IPS-11a (cell line): ENCODE results near the gene UPK2.
A peak's percentile ranks its signal among the peaks of the same experiment; 100 is the strongest.

ENCODE experiments used
- H3K4me3 ChIP-seq: one replicate; pipeline ENCODE4 v1.5.1; 2013; ENCODE audit warnings: low read depth, low read length, control low read depth

The UPK2 gene

GRCh38 chr11:118956094-118956846 is at the start of gene UPK2:
Gene UPK2, plus strand, starts transcription at chr11:118956298. Its CDS starts 53 bp downstream, at chr11:118956351.
- no peak within 1 kb of the TSS for H3K4me3 ChIP-seq

GRCh38 chr11:118907051-118908042 is 48.8 kb upstream of the UPK2 start:
- H3K4me3 ChIP-seq, result no peak overlapping the region

GRCh38 chr11:118908264-118908663 is 47.8 kb upstream of the UPK2 start:
- H3K4me3 ChIP-seq, result no peak overlapping the region

GRCh38 chr11:118908901-118909618 is 47.0 kb upstream of the UPK2 start:
- peak overlapping the region; percentile 63 for H3K4me3 ChIP-seq

GRCh38 chr11:118909619-118910308 is 46.3 kb upstream of the UPK2 start:
- peak overlapping the region; percentile 63 for H3K4me3 ChIP-seq

- peak overlapping the region; percentile 63 for H3K4me3 ChIP-seq
These were observed 45.6 kb upstream of the UPK2 start for GRCh38 chr11:118910309-118911112.

- H3K4me3 ChIP-seq, result peak overlapping the region; percentile 58
These were observed 44.8 kb upstream of the UPK2 start for GRCh38 chr11:118911113-118911879.

- H3K4me3 ChIP-seq, result peak overlapping the region; percentile 58
These were observed 44.0 kb upstream of the UPK2 start for GRCh38 chr11:118911880-118912741.

- H3K4me3 ChIP-seq, result peak overlapping the region; percentile 36
These were observed 43.2 kb upstream of the UPK2 start for GRCh38 chr11:118912742-118913410.

- H3K4me3 ChIP-seq, result no peak overlapping the region
These were observed 42.5 kb upstream of the UPK2 start for GRCh38 chr11:118913411-118914125.

GRCh38 chr11:118914178-118914918 is 41.8 kb upstream of the UPK2 start:
- H3K4me3 ChIP-seq, result no peak overlapping the region

- H3K4me3 ChIP-seq, result no peak overlapping the region
These were observed 41.1 kb upstream of the UPK2 start for GRCh38 chr11:118914987-118915386.

- no peak overlapping the region for H3K4me3 ChIP-seq
These were observed 40.7 kb upstream of the UPK2 start for GRCh38 chr11:118915396-118915795.

GRCh38 chr11:118915941-118916841 is 39.9 kb upstream of the UPK2 start:
- no peak overlapping the region for H3K4me3 ChIP-seq

GRCh38 chr11:118916842-118917388 is 39.2 kb upstream of the UPK2 start:
- no peak overlapping the region for H3K4me3 ChIP-seq
